ENCODE measurements around the gene CLGN.
A peak's percentile ranks its signal among the peaks of the same experiment; 100 is the strongest.

CLGN gene

DNA sequence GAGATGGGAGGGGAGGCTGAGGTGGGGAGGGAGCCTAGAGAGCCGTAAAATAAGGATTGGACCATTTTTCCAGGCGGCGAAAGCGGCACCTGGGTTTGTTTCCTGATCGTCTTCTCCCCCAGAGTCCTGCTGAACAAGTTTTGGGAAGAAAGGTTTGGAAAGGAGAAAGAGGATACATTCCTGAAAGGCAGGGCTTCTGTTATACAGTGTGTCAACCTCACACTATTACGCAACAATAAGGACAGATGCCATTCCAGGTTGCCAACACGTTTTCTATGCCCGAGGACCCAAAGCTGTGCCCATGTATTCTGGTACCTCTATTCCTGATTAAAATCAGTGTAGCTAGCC is 53.3 kb downstream of the CLGN start:
- DNase-seq: no peak

DNA sequence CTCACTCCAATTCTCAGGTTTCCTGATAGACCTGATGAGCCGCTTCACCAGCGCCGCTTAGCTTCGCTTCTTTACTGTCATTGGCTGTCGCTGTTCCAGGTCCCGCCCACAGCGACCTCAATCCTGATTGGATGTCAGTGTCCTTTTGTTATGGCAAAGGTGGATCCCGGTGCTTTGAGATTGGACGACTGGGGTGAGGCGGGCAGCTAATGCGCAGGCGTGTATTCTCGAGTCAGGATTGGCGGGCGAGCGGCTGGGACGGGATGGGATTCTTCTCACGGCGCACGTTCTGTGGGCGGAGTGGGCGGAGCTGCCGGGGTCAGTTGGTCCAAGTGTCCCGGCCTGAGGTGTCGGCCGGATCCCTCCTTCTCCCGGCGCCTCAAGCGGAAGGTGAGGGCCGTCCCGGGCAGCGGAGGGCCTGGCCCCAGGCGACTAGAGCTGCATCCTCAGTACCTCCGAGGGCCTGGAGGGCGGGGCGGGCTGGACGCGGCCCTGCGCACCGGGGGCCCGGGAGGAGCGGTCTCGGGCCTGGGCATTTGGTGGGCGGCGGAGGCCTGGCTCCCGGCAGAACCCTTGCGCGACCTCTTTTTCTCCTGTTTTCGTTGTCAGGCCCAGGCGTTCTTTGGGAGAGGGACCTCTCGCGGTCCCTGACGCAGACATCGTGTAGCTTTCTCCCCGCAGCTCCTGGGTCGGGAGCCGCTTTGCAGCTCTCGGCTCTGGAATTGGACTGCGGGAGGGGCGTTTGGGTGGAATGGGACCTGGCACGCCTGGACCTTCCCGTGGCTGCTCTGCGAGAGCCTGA is 53.9 kb downstream of the CLGN start, which contains the start of gene SCOC:
Gene SCOC (plus strand): TSS at position 319 of the 802 bp plus-strand sequence. CDS start 5,525 bp downstream, outside the sequence.
- DNase-seq: peak; percentile 94

DNA sequence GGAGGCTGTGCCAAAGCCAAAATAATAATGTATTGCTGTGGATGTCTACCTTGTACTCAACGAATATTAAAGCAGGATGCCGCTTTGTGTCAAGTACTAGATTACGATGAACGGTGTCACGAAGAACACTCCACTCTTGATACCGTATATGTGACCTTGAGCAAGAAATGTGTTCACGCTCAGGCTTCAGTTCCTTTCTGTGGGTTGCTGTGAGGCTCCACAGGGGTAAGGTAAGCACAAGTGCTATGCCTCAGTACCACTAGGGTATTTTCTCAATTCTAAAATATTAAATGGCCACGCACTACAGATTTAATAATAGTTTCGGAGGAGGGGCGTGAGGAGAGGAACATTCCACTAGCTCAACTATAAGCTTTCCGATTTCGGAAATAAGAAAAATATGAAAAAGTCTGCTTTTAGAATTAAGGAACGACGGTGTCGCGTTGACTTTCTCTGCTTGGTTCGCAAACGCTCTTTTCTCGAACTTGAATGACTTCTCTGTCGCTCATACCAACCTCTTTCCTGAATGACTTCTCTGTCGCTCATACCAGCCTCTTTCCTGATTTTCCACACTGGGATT is 54.6 kb downstream of the CLGN start:
- DNase-seq: peak; percentile 13

DNA sequence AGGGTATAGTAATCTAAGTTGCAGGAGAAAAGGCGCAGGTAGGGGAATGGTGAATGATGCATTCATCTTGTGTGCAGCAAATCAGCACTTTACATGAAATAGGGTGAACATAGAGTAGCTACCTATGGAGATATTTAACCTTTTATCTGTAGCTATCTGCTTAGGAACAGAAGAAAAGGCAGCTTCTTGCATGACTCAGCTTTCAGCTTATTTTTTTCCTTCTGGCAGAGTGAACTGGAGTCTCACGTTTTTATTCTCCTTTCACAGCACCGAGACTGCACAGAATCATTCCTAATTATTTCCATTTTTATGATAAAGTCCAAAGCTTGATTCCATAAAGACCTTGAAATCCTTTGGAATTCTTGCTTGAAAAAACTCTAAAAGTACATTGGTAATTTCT is 58.8 kb downstream of the CLGN start:
- no peak for DNase-seq

DNA sequence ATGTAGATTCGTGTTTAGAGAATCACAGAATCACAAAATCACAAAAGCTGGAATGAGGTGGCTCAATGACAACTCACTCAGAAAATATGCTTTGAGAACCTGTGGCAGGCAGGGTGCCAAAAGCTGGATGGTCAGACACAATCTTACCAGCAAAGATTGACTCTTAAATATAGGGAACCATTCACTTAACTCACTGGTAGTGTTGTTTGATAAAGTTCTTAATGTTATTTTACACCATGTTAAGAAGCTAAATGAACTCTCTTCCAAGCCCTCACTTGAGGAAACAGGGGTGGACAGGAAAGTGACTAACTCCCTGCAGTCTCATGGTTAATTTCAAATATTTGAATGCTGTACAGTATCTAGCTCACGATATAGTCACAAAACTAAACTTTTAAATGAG is 59.7 kb downstream of the CLGN start:
- no peak for DNase-seq

DNA sequence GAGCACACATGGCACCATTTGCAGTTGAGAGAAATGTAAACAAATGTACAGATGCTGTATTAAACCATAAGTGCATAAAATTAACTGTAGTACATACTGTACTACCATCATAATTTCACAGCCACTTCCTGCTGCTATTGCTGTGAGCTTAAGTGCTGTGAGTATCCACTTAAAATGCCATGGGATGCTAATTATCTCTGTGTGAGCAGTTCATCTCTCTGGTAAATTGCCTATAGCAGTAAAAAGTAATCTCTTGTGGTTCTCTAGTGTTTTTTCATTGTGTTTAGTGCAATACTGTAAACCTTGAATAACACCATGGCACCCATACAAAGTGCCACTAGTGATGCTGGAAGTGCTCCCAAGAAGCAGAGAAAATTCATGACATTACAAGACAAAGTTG is 63.9 kb downstream of the CLGN start:
- no peak for DNase-seq

DNA sequence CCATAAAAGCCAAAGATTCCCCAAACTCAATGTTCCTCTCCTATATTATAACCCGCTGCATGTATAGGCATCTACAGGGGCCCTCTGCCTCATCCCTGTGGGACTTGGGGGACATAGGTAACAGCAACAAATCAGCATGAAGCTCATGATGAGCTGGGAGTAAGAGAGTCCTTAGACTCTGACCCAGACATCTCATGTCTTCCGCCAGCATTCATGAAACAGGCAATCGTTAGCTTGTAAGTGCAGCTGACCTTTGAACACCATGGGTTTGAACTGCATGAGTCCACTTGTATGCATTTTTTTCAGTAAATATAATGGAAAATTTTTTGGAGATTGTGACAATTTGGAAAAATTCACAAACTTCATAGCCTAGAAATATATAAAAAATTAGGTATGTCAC is 64.4 kb downstream of the CLGN start:
- no peak for DNase-seq

DNA sequence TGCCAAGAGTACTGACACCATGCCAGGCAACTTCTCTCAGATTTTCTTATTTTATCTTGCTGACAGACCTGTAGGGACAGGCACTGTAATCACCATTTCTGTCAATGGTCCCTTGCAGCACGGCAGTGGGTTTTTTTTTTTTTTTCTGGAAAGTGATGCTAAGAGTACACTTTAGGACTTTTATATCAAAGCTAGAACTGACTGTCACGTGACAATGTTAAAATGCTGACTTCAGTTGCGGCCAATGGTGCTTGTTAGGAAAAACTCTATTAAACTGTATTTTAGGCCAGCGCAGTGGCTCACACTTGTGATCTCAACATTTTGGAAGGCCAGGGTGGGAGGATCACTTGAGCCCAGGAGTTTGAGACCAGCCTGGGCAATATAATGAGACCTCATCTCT is 66.3 kb downstream of the CLGN start:
- no peak for DNase-seq

DNA sequence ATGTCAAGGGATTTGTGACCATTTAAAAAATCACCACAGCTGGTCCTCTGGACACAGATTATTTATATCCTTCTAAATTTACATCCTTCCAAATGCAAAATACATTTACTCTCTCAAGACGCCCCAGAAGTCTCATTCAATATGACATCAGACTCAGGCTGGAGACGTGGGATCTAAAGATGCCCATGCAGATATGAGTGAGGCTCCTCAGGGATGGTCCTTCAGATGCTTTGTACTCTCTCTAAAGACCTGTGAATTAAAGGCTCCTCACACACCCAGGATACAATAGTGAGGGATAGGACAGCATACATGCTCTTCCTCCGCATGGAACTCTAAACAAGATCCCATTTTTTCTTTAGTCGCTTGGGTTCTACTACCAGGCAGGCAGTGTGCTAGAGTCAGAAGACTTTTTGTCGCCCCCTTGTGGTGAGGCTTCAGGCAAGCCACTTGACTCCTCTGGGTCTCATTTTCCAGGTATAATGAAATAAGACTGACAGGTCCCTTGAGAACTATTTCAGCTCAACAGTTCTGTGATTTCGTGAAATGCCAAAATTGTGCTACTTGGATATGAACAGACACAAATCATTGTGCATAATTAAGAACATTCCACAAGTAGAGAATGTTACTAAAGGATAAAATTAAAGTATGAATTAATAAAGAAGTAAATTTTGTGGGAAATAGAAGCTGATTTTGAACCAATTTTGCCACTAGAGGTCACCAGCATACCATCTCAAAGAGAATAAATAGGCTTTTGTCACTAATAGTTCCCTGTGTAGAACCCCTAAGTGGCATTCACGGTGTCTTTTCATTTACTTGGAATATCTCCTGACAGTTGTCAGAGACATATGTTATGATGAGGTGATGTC is 67.7 kb downstream of the CLGN start:
- peak; percentile 76 for DNase-seq

DNA sequence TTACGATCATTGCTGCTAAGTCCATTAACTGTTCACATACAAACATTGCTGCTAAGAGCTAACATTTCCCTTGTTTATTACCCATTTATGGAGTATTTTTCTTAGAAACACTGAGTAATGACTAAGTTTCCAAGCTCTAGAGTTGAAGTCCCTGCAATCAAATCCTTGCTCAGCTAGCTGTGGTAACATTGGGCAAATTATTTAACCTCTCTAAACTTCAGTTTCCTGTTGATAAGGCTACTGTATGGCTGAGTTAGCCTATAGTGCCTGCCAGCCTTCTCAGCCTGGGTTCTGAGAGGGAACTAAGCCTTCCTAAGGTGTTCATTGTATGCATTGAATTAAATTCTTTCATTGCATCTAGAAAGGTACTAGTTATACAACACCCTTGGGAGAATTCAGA is 69.2 kb downstream of the CLGN start:
- no peak for DNase-seq

DNA sequence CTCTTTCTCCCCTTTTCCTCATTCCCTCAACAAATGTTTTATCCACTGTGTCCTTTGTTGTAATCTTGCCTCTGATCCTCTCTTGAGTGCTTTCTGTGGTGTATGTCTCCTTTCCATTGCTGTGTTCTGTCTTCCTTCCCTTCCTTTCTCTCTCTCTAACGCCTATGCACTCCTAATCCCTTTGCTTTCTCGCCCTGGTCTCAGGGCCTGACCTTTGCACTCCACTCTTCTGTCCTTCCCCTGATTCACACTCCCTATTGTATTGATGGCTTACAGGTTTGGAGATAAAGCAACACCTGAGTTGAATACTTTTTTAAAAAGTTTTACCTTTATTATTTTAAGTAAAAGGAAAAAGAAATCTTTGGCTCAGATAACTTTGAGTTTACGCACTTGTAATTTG is 69.6 kb downstream of the CLGN start:
- DNase-seq: no peak

DNA sequence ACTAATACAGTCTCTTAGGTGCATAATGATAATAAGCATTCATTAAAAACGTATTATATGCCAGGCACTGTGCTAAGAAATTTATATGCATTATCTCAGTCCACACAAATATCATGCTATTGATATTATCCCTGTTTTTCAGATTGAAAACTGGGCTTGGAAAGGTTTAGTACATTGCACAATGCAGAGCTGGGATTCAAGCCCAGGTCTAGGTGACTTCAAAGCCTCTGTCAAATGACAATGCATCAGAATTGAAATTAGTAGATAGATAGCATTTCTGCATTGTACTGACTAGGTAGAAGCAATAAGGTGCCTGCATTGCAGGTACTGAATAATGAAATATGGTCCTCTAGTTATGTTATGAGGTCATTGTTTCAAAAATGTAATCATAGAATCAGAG is 72.2 kb downstream of the CLGN start:
- no peak for DNase-seq

DNA sequence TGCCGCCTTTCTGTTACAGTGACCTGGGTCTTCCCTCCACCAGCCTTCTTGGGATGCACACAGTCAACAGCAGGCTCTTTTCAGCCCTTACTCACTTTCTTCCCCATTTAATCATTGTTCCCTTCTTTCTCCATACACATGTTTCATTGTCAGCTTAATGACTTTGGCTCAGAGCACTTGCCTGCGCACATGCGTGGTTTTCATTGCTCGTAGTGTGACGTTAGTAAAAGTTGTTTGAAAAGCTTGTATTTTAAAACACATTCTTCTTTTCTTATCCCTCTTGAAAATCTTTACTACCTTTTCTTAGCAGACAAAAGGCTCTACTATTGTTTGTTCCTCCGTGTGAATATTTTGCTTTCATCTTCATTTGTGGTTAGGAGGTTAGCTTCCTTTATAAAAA is 73.7 kb downstream of the CLGN start:
- no peak for DNase-seq

DNA sequence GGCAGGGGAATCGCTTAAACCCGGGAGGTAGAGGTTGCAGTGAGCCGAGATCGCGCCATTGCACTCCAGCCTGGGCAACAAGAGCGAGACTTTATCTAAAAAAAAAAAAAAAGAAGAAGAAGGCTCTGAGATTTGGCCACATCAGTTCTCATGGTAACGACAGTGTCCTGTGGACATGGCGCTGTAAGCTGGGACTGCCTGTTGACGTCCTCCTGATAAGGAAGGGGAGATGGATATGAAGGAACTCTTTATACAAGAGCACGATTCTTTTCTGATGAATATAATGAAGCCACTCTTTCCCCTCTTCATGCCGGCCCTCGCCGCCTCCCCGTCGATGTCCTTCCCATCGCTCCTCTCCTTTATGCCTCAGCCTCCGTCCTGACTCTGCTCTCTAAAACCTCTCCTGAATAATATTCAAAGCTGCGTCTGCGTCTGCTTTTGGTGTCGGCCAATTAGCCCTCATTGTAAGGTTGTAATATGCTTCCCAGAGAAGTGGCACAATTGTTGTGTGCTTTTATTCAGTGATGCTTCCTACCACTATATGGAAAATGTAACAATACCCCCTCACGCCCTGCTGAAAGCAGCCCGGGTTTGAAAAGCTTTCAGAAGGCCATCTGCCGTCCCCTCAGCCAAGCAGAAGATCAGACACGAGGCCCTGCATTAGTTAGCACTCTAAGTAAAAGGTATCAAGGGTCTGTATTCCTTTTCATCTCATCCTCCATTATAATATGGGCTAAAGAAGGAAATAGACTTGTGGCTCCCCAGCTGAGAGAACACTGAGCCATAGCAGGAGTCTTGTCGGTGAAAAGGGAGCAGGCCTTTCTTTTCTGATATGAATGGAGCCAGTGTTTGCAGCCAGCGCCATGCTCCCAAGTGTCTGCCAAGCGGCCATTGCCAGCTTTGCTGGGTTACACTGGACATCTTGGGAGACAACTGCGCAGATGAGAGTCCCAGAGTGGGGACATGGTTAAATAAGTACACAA is 76.1 kb downstream of the CLGN start:
- no peak for DNase-seq

DNA sequence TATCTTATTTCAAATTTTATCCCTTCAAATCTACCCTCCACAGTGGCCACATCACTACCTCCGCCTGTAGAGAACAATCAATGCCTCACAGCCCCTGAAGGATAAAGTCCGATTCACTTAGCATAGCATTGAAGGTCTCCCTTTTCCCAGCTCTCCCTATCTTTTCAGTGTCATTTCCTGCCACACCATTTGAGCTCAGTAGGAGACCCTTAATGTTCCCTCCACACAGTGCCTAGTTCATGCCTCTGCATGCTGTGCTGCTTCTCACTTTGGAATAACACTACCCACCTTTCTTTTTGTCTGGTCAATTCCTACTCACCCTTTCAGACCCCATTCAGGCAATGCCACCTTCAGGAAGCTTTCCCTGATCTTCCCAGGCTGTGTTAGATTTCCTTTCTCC is 77.6 kb downstream of the CLGN start:
- no peak for DNase-seq

DNA sequence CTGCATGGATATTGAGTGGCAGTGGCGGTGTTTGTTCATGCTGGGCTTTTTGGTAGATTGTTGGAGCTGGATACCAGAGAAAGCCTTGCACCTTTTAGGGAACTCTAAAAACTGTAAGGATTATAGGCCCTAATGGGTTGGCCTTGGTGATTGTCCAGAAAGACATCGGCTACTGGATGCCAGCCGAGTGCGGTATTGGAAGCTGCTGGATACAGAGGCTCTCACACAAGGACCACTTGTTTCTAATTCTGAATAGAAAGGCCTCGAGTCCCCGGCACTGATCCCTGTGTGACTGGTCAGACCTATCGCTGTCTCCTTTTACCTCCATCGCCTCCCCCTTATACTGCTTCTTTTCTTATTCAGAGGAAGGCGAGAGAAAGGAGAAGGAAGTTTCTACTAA is 81.3 kb downstream of the CLGN start:
- no peak for DNase-seq

DNA sequence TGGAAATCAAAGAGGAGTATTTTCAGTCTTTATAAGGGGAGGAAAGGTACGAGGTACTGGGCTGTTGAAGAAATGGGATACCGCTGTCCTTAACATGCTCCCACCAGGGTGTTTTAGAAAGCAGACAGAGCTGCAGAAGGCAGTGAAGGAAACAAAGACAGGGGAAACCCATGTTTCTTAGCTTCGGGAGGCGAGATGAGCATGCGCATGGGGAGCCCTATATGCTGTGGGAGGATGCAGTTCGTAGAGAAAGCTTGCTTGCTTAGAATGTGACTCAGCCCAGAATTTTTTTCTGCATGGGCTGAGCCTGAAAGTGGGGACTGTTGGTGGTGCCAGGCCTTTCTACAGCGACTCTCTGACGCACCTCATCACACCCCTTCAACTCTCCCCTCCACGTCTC is 82.8 kb downstream of the CLGN start:
- no peak for DNase-seq

DNA sequence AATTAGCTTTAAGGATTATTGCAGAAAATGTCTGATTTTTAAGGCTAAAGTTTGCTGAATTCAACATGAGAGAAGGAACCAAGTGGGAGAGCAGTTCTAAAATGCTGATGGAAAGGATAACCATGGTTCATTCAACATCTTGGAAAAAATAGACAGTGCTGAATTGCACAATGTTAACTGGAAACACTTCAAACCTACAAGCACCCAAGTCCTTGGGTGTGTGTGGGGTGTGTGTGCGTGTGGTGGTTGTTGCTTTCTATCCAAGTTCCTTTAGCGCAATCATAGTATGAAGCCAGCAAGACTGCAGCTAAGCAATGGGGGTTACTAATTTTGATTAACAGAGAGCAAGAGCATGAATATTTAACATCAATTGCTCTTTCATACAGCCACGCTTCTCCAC is 83.3 kb downstream of the CLGN start:
- no peak for DNase-seq

DNA sequence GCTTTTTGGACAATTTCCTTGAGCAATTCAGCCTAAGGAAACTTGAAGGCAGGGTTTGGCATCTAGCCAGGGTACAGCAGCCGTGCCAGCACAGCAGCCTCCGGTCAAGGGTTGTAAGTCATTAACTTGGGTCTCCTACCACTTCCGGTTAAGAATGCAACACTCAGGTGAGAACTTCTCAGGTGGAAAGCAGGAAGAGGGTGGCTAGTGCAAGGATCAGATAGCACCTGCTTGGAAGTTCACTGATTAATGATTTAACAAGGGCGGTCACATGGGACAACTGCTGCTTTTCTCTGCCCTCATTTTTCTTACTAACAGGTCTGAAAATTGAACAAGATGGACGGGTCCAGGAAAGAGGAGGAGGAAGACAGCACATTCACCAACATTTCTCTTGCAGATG is 84.1 kb downstream of the CLGN start:
- DNase-seq: no peak

DNA sequence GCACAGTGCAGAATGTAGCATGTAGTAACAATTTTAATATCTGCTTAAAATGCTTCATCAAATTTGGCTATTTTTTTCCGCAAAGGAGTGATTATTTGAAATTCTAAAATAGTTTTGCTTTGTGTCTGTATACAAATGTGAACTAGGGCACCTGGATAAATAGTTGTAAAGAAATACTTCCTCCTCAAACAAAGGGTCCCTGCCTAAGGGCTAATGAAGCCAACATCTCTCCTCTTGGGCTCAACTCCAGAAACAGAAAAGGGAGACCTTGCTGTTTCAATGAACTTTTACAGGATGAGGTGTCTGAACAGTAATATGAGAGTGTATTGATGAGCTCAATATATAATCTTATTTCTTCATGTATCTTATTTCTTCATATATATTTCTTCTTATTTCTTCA is 84.8 kb downstream of the CLGN start:
- no peak for DNase-seq

Data from activated CD4-positive, alpha-beta T cell treated with anti-CD3 and anti-CD28 coated beads, Interleukin-2, amount 50 U/mL, for 1 hour (primary cell).